D721Med (cell line): ENCODE data around the gene EPS8.
A peak's percentile ranks its signal among the peaks of the same experiment; 100 is the strongest.
"Not testable (repeated sequence)": the region's sequence is repeated elsewhere in the genome, so short reads cannot be mapped to it uniquely, and the experiment has no call there.

Experiments
- DNase-seq: peaks from one replicate; pipeline ENCODE4 v3.0.0; 2011; ENCODE audit warnings: low spot score; ENCODE audit not compliant: insufficient read length
- FAIRE-seq: peaks from 2 replicates; lab custom pipeline; 2011; peaks lifted over from hg19 to GRCh38; lab: Jason Lieb, UNC
- CTCF ChIP-seq: IDR thresholded peaks from 2 replicates; pipeline ENCODE4 v1.5.1; 2012; ENCODE audit warnings: mild to moderate bottlenecking, control low read depth; ENCODE audit not compliant: insufficient read depth; ENCODE audit errors: missing control alignments

The EPS8 gene

GRCh38 chr12:15757553-15758255 lies 31.5 kb downstream of the EPS8 start:
- FAIRE-seq = no peak

GRCh38 chr12:15756822-15757221 lies 32.4 kb downstream of the EPS8 start:
- TF ChIP-seq CTCF = no peak
- no peak for FAIRE-seq

More at GRCh38 chr12:15757553-15758255, 31.5 kb downstream of the EPS8 start:
- DNase-seq = no peak
- TF ChIP-seq CTCF = no peak

GRCh38 chr12:15754233-15754632 lies 35.0 kb downstream of the EPS8 start:
- DNase-seq (no peak), FAIRE-seq (no peak)
- no peak for TF ChIP-seq CTCF

More at GRCh38 chr12:15756822-15757221, 32.4 kb downstream of the EPS8 start:
- no peak for DNase-seq

GRCh38 chr12:15752785-15753184 lies 36.4 kb downstream of the EPS8 start:
- peak; percentile 6 for FAIRE-seq
- no peak for DNase-seq
- TF ChIP-seq CTCF = no peak

GRCh38 chr12:15751741-15752140 lies 37.4 kb downstream of the EPS8 start:
- FAIRE-seq (no peak), DNase-seq (no peak)
- no peak for TF ChIP-seq CTCF

- FAIRE-seq = no peak
- TF ChIP-seq CTCF = no peak
- no peak for DNase-seq
Measured at GRCh38 chr12:15749937-15750336, 39.3 kb downstream of the EPS8 start.

GRCh38 chr12:15741870-15742269 lies 47.3 kb downstream of the EPS8 start:
- DNase-seq, FAIRE-seq: not testable (repeated sequence)
